Activated gamma-delta T cell treated with anti-CD3 and anti-CD28 coated beads, Interleukin-2, amount 50 U/mL, for 16 hours (primary cell): ENCODE measurements around the gene NID2.
A peak's percentile ranks its signal among the peaks of the same experiment; 100 is the strongest.

Source experiments
- DNase-seq: peaks from one replicate; pipeline ENCODE4 v3.0.0-alpha.2; 2020; ENCODE audit warnings: low read depth

NID2 gene, protein sequence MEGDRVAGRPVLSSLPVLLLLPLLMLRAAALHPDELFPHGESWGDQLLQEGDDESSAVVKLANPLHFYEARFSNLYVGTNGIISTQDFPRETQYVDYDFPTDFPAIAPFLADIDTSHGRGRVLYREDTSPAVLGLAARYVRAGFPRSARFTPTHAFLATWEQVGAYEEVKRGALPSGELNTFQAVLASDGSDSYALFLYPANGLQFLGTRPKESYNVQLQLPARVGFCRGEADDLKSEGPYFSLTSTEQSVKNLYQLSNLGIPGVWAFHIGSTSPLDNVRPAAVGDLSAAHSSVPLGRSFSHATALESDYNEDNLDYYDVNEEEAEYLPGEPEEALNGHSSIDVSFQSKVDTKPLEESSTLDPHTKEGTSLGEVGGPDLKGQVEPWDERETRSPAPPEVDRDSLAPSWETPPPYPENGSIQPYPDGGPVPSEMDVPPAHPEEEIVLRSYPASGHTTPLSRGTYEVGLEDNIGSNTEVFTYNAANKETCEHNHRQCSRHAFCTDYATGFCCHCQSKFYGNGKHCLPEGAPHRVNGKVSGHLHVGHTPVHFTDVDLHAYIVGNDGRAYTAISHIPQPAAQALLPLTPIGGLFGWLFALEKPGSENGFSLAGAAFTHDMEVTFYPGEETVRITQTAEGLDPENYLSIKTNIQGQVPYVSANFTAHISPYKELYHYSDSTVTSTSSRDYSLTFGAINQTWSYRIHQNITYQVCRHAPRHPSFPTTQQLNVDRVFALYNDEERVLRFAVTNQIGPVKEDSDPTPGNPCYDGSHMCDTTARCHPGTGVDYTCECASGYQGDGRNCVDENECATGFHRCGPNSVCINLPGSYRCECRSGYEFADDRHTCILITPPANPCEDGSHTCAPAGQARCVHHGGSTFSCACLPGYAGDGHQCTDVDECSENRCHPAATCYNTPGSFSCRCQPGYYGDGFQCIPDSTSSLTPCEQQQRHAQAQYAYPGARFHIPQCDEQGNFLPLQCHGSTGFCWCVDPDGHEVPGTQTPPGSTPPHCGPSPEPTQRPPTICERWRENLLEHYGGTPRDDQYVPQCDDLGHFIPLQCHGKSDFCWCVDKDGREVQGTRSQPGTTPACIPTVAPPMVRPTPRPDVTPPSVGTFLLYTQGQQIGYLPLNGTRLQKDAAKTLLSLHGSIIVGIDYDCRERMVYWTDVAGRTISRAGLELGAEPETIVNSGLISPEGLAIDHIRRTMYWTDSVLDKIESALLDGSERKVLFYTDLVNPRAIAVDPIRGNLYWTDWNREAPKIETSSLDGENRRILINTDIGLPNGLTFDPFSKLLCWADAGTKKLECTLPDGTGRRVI (N-terminal part only)

GRCh38 chr14:52068615-52069306 lies at the start of gene NID2:
NID2 (minus strand) TSS chr14:52069059; CDS start chr14:52068994, 65 bp downstream.
- DNase-seq: peak; percentile 16

GRCh38 chr14:52117111-52117832 lies 48.4 kb upstream of the NID2 start:
- no peak for DNase-seq

- DNase-seq: no peak
These were observed 46.4 kb upstream of the NID2 start for GRCh38 chr14:52115286-52115685.

DNA sequence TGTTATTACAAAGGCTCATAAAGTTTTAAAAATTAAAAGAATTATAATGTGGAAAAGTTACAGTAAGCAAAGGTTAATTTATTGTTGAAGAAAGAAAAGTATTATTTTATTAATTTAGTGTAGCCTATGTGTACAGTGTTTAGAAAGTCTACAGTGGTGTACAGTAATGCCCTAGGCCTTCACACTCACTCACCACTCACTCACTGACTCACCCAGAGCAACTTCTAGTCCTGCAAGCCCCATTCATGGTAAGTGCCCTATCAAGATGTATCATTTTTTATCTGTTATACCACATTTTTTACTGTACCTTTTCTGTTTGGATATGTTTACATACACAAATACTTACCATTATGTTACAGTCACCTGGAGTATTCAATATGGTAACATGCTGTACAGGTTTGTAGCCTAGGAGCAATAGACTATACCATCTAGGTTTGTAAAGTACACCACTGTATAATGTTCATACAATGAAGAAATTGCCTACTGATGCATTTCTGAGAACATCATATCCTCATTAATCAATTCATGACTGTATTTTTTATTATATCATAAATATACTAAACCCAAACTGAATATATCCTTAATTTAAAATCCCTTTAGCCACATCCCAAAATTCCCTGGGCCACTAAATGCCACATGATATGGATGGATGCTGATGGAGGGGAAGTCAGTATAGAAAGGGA lies 43.6 kb upstream of the NID2 start:
- no peak for DNase-seq

DNA sequence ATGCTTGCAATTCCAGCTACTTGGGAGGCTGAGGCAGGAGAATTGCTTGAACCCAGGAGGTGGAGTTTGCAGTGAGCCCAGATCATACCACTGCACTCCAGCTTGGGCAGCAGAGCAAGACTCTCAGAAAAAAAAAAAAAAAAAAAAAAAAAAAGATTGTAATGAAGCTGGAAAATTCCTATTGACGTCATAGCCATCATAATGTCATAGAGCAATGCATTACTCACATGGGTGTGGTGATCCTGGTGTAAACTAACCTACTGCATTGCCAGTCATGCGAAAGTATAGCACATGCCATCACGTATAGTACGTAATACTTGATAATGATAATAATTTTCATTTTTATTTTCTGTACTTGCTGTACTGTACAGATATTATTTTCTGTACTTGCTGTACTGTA lies 42.7 kb upstream of the NID2 start:
- no peak for DNase-seq

DNA sequence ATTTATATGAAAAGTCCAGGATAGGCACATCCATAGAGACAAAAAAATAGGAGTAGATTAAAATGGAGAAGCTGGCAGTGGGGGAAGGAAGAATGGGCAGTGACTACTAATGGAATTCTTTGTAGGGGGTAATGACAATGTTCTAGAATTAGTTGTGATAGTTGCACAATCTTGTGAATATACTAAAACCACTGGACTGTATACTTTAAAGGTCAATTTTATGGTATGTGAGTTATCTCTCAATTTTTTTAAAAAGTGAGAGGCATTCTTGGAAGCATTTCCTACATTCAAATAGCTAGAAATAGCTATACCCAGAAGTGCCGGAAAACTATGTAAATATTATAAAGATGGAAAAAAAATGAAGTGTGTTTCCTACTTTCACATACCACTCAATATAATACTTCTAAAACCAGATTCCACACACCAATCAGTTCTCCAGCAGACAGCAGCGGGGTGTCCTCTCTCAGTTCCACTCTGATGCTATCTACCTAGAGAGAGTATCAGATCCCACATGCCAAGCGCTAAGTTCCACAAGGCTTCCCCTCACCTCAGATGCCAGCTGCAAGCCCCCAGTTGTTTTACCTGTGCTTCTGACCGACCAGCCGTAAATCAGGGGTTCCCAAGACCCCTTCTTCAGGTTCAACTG lies 41.7 kb upstream of the NID2 start:
- no peak for DNase-seq

- DNase-seq: no peak
These were observed 40.0 kb upstream of the NID2 start for GRCh38 chr14:52108823-52109222.

DNA sequence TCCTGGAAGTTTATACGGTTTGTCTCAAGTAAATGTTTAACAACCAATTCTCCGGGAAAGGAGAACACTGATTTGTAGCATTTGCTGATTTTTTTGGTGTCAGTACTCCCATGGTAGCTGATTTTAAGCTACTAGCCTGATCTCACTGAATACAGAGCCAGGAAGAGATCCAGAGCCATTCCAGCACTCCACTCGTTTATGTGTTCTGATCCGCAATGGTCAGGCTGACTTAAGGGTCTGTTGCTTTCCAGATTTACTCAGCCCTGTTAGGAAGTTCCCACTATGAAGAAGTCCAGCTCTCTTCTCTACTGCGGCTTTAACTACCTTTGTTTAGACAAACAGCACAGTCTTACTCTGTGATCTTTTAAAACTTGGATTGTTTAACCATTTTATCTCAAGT lies 38.0 kb upstream of the NID2 start:
- DNase-seq: no peak

DNA sequence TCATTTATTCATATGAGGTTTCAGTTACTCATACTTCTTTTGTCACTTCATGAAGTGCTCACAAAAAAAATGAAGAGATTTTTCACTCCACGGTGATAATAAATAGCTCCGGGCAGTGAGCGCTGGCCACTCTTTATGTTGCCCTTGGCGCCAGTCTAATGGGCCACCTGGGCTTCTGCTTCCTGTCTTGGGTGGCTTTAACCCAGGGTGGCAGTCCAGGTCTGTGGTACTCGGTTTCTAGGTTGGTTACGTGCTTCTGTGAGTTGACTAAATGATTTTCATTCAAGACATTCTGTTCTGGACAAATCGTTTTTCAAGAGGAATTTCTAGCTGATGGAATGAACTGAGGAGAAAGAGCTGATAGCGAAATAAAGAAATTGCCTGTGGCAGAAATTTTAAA lies 34.6 kb upstream of the NID2 start:
- DNase-seq: no peak

- DNase-seq: no peak
These were observed 26.9 kb upstream of the NID2 start for GRCh38 chr14:52095794-52096193.

- DNase-seq: no peak
These were observed 26.5 kb upstream of the NID2 start for GRCh38 chr14:52095336-52095735.

DNA sequence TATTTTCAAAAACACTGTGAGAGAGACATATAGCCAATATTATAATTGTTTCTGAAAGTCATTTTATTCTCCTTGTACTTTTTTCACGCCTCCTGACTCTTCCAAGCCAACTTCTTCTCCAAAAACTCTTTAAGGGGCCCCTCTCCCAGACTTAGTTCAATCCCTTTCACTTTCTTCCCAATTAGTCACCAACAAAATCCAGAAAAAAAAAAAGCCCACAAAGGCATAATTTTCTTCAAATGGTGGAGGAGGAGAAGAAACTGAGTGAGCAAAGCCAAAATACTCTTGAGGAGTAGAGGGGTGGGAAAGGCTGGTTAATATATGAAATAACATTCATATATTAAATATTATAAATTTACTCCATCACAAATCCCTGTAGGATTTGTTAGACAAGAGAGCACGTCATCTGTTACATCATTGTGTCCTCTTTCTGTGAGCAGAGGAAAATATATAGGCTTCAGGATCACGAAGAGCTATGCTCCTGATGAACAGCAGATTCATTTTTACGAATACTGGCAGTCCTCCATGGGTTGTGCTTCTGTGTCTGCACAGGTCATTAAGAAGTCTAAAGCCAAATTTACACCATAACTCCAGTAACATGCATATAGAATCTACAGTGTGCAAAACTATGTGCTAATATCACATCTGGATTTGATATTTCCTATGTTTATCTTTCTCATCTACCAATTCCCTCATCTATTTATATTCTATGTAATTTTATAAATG lies 25.9 kb upstream of the NID2 start:
- DNase-seq: no peak

GRCh38 chr14:52091928-52092327 lies 23.1 kb upstream of the NID2 start:
- DNase-seq: no peak

DNA sequence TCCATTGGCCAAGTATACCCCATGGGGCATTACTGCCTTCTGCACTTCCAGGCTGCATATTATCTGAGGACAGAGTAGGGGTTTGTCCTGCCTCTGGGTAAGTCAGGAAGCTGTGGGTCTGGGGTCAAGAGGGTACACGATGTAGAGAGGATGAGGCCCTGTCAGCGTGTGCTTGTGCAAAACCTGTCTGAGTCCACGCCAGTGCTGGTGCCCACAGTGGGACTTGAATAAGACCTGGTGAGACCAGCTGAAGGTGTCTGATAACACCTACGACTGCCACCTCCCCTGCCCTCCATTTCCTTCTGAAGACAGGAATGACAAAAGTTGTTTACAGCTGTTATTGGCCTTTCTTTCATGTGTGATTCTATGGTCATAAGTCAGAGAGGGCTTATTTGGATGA lies 22.1 kb upstream of the NID2 start:
- no peak for DNase-seq

DNA sequence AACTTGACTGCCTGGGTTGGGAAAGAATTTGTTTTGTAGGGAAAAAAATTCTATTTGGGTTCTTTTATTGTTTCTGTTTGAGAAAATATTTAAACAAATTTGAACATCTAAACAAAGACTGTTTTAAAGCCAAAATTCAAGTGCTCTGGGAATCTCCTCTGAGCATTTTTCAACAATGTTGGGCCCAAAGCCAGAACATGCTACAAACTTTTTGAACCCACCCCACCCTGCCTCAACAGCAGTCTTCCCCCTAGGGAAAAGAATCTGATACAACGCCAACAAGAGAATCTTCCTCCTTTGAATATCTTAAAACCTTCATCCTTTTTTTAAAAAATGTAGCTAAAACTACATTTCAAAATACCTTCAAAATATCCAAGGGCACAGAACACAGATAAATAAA lies 20.4 kb upstream of the NID2 start:
- no peak for DNase-seq

DNA sequence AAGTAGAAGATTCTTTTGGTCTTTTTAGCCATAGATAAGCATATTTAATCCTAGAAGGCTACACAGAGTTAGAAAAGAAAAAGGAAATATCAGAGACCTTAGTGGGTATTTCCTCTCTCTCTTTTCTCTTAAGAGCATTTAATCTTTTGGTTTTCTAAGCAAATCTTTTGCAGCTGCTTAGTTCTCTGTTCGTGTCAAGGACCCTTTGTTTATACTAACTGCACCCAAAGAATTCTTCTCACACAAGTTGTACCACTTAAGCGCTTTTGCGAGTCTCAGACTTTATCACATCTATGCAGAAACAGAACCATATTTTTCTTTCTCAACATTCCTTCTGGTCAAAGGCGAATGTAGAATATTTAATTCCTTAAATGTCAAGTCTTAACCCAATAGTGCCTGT lies 17.9 kb upstream of the NID2 start:
- no peak for DNase-seq

DNA sequence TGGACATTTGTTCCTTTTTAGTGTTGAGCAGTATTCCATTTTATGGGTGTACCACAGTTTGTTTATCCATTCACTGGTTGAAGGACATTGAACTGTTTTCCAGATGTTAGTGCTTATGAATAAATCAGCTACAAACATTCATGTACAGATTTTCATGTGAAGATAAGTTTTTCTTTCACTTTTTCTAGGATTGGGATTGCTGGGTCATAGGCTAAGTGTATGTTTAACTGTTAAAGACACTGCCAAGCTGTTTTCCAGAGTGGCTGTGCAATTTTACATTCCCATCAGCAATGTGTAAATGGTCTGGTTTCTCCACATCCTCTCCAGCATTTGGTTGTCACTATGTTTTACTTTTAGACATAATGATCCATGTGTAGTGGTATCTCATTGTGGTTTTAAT lies 14.0 kb upstream of the NID2 start:
- no peak for DNase-seq

DNA sequence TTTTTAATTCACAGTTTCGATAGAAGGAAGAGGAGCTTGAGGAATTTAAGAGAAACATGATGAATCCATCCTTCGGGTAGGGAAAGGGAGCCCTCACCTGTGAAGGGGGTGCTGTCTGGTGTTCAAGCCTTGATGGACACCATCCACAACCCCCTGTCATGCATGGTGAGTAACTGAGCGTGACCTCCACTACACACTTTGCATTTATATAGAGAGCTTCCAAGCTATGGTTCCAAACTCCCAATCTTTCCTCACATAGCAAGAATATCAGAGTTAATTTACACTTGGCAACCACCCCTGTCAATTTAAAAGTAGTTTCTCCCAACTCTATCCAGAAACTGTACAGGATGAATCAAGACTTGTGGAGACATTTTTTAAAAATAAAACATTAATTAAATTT lies 13.1 kb upstream of the NID2 start:
- no peak for DNase-seq
